Naive thymus-derived CD4-positive, alpha-beta T cell (primary cell): ENCODE results near the gene RORB. TPM values are rescaled to one million over a fixed set of nuclear protein-coding genes. Genes with fewer than 3 reads are reported as not detected.

ENCODE experiments used
- ATAC-seq: fragments of 150-1000 bp; cut with Tn5 transposase; 2 replicates; pipeline ENCODE4 v1.10.0; 2021; ENCODE audit warnings: mild to moderate bottlenecking, moderate library complexity
- CTCF ChIA-PET: fragments of 350-600 bp; sonication (Branson Sonifier 250); formaldehyde crosslinking; loops from one replicate; lab custom pipeline; 2021; ENCODE audit warnings: antibody characterized with exemption; lab: Charles Lee
- POLR2A ChIA-PET: fragments of 350-600 bp; sonication (Branson Sonifier 250); formaldehyde crosslinking; loops from one replicate; lab custom pipeline; 2021; ENCODE audit warnings: antibody characterized with exemption, inconsistent platforms; lab: Charles Lee
- DNase-seq, 9 donors: peaks; one replicate each; pipeline versions ENCODE4 v3.0.0 to v3.0.0-alpha.2; 2020 to 2022; ENCODE audit warnings: mixed read lengths in 1 of 9
- H3K27ac ChIP-seq: one replicate; pipeline ENCODE4 v1.7.0; 2013; ENCODE audit warnings: mild to moderate bottlenecking, low read depth, low read length, moderate library complexity
- H3K27me3 ChIP-seq, 2 donors: one replicate each; pipeline ENCODE4 v1.7.0; 2013; ENCODE audit warnings: low read length in 2 of 2, mild to moderate bottlenecking in 2 of 2, moderate library complexity in 2 of 2; ENCODE audit not compliant: control insufficient read depth in 2 of 2, insufficient read depth in 2 of 2
- H3K36me3 ChIP-seq, 3 experiments: 1 replicate in 2 of 3; 2 replicates in 1 of 3; pipeline ENCODE4 v1.7.0; 2013; ENCODE audit warnings: low read length in 3 of 3, mild to moderate bottlenecking in 3 of 3, moderate library complexity in 1 of 3; ENCODE audit not compliant: insufficient read depth in 3 of 3, control insufficient read depth in 2 of 3
- H3K4me1 ChIP-seq, 2 donors: one replicate each; pipeline ENCODE4 v1.7.0; 2013; ENCODE audit warnings: low read length in 2 of 2, mild to moderate bottlenecking in 2 of 2, moderate library complexity in 1 of 2; ENCODE audit not compliant: control insufficient read depth in 2 of 2, insufficient read depth in 2 of 2
- H3K4me3 ChIP-seq: 2 replicates; pipeline ENCODE4 v1.7.0; 2013; ENCODE audit warnings: mild to moderate bottlenecking, low read length
- H3K9me3 ChIP-seq, 3 experiments: 1 replicate in 2 of 3; 2 replicates in 1 of 3; pipeline ENCODE4 v1.7.0; 2013; ENCODE audit warnings: low read length in 3 of 3; ENCODE audit not compliant: control insufficient read depth in 2 of 3
- H3K27ac Mint-ChIP-seq, 9 donors: one replicate each; pipeline ENCODE4 v1.8.0; 2020 to 2022; ENCODE audit warnings: mixed read lengths in 9 of 9, mild to moderate bottlenecking in 8 of 9, moderate library complexity in 5 of 9, inconsistent platforms in 2 of 9
- H3K27me3 Mint-ChIP-seq, 5 donors: one replicate each; pipeline ENCODE4 v1.8.0; 2021 to 2022; ENCODE audit warnings: mixed read lengths in 5 of 5, mild to moderate bottlenecking in 1 of 5
- H3K36me3 Mint-ChIP-seq, 5 donors: one replicate each; pipeline ENCODE4 v1.8.0; 2020 to 2022; ENCODE audit warnings: mixed read lengths in 5 of 5, mild to moderate bottlenecking in 3 of 5, inconsistent platforms in 1 of 5
- H3K4me1 Mint-ChIP-seq, 7 donors: one replicate each; pipeline ENCODE4 v1.8.0; 2020 to 2022; ENCODE audit warnings: mixed read lengths in 7 of 7, mild to moderate bottlenecking in 3 of 7, inconsistent platforms in 1 of 7
- H3K4me3 Mint-ChIP-seq, 10 donors: one replicate each; pipeline ENCODE4 v1.8.0; 2020 to 2022; ENCODE audit warnings: mild to moderate bottlenecking in 10 of 10, mixed read lengths in 10 of 10, moderate library complexity in 6 of 10, inconsistent platforms in 2 of 10
- H3K9me3 Mint-ChIP-seq, 11 donors: one replicate each; pipeline ENCODE4 v1.8.0; 2020 to 2022; ENCODE audit warnings: mixed read lengths in 11 of 11, mild to moderate bottlenecking in 4 of 11, inconsistent platforms in 1 of 11, moderate library complexity in 1 of 11
- intact Hi-C, 2 donors: fragments of 100-400 bp; cut with micrococcal nuclease; formaldehyde crosslinking; loops; one replicate each; pipeline ENCODE4 v1.15.1; 2023
- polyA plus RNA-seq, 2 donors: library from polyadenylated mRNA; unstranded; fragments of 300-500 nt; fragmentation: Illumina TruSeq; gene quantifications; one replicate each; pipeline ENCODE4 v1.2.3, GENCODE V29; 2021
- total RNA-seq, 6 experiments: library from RNA in 5 of 6; stranded (reverse) in 5 of 6; gene quantifications; 1 replicate in 5 of 6; 2 replicates in 1 of 6; pipeline ENCODE4 v1.2.3 and lab custom pipeline; 2021 to 2026

RORB gene
- total and polyA plus RNA-seq, 7 experiments from 2014 or later, result 0.12 TPM; not detected in 6

DNA sequence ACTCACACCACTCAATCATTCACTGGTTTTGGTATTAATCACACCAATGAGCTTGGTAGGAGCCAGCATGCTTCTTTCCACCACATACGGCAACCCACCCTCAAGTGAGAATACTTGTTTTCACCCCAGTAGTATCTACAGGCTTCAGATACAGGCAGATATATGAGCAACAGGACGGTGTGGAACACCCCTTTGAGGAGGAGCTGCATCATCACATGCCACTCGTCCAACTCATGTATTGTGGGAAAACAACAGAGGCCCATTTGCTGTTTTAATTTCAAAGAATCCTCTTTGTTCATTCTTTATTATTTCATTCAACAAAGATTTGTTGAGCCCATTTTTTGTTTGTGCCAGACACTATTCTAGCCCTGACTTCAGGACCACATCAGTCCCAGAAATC is 46.0 kb downstream of the RORB start:
- H3K27ac ChIP-seq, result no peak overlapping the region
- Mint-ChIP-seq H3K27me3 (peaks cover 0 to 5% (median 0%) of the 10 kb centered on the region in 5 donors), H3K27ac (no peak overlapping the region), H3K4me1 (no peaks in the 10 kb centered on the region), H3K9me3 (peaks cover 0 to 9% (median 0%) of the 10 kb centered on the region in 11 donors), H3K36me3 (no peaks in the 10 kb centered on the region), H3K4me3 (no peak overlapping the region)
- intact Hi-C loops, result no loop called here
- H3K4me3 ChIP-seq, result no peak overlapping the region
- ChIA-PET POLR2A (no interaction called here), CTCF (no interaction called here)
- H3K27me3 ChIP-seq, result no peaks in the 10 kb centered on the region
- no peaks in the 10 kb centered on the region for H3K36me3 ChIP-seq
- no peaks in the 10 kb centered on the region for H3K9me3 ChIP-seq
- H3K4me1 ChIP-seq, result no peaks in the 10 kb centered on the region
- DNase-seq (no peak), ATAC-seq (no peak)

DNA sequence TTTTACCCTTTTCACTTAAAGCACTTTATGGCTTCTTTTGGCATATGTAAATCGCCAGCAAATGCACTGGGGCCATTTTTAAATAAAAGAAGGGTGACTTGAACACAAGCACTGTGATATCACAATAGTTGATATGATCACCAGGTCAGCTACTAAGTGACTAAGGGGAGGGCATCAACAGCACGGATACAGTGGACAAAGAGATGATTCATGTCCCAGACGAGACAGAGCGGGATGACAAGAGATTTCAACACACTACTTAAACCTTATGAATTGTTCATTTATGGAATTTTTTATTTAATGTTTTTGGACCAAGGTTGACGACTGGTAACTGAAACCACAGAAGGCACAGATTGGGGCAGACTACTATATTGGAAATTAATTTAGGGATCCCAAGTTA is 54.1 kb downstream of the RORB start:
- POLR2A ChIA-PET, result no interaction called here
- CTCF ChIA-PET, result no interaction called here

DNA sequence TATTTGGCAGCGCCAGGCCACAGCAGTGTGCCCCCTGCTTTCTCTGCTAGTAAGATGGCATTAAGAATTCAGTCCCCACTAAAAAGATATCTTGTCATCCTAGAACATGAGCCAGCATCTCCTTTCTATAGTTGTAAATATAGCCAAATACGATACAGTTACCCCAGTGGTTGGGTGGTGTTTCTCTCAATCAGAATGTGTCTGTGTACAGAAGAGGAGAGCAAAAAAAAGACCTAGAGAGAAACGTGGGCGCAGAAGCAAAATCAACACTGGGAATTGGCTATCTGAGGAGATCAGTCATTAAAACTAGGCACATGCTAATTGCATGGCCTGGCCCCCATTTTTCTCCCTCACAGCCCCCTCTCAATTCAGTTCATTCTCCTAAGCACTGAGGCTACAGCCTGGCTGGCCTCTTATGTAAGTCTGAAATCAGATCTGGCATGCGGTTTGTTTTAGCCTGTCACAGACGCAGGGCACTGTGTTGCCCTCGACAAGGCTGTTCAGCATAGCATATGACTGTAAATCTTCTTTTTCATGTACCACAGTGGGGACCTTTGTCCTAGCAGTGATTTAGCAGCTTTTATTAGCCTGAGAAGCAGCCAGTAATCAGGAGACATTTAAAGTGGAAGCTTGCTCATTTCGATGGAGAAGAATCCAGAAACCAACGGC is 57.8 kb downstream of the RORB start:
- H3K4me3 ChIP-seq, result no peak overlapping the region
- H3K36me3 ChIP-seq, result no peaks in the 10 kb centered on the region
- Mint-ChIP-seq H3K36me3 (no peaks in the 10 kb centered on the region), H3K4me3 (no peak overlapping the region), H3K27me3 (peaks cover 0 to 3% (median 0%) of the 10 kb centered on the region in 5 donors), H3K9me3 (peaks cover 0 to 5% (median 0%) of the 10 kb centered on the region in 11 donors), H3K27ac (no peak overlapping the region), H3K4me1 (peaks cover 0 to 3% (median 0%) of the 10 kb centered on the region in 7 donors)
- no peaks in the 10 kb centered on the region for H3K27me3 ChIP-seq
- POLR2A ChIA-PET, result no interaction called here
- CTCF ChIA-PET, result no interaction called here
- ATAC-seq (no peak), DNase-seq (no peak)
- no peaks in the 10 kb centered on the region for H3K9me3 ChIP-seq
- intact Hi-C loops, result no loop called here
- no peaks in the 10 kb centered on the region for H3K4me1 ChIP-seq
- no peak overlapping the region for H3K27ac ChIP-seq

More for the DNA sequence above, 54.1 kb downstream of the RORB start:
- Histone ChIP-seq H3K36me3 (no peaks in the 10 kb centered on the region), H3K27me3 (no peaks in the 10 kb centered on the region), H3K4me1 (no peaks in the 10 kb centered on the region), H3K9me3 (no peaks in the 10 kb centered on the region), H3K27ac (no peak overlapping the region), H3K4me3 (no peak overlapping the region)
- Mint-ChIP-seq H3K4me3 (no peak overlapping the region), H3K27me3 (peaks cover 0 to 3% (median 0%) of the 10 kb centered on the region in 5 donors), H3K36me3 (no peaks in the 10 kb centered on the region), H3K9me3 (peaks cover 0 to 8% (median 2%) of the 10 kb centered on the region in 11 donors), H3K4me1 (peaks cover 0 to 2% (median 0%) of the 10 kb centered on the region in 7 donors), H3K27ac (no peak overlapping the region)
- DNase-seq (no peak), ATAC-seq (no peak)
- intact Hi-C loops, result no loop called here

DNA sequence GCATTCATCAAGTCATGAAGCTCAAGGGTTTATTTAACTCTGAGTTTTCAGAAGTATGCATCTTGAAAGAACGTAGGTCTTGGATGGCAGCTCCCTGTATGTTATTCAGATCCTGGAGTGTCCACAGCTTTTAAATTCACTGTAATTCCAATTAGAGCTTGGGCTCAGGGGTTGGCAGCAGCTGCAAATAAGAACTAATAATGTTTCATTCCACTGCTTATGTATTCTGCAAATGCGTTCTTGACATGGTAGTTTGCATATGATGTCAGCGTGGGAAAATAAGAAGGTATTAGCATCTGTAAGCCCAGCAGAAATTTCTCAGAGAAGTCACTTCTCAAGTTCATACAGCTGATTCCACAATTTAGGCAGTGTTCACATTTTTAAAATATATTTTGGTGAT is 58.4 kb downstream of the RORB start:
- CTCF ChIA-PET, result no interaction called here

DNA sequence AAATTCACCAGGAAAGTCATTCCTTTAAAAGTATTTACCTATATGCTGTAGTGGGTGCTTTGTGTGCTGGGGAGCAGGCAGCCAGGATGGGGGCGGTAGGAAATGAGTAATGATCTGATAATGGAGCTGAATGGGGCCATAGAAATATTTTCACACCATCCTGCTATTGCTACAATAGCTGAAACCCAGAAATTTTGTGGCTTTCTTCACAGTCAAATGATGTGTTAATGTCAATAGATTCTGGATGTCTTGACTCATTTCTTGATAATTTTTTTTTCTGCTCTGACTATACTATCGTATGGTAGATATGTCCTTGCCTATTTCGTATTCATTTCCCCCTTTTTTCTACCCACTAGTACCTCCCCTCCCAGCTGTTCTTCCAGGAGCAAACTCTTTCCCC is 59.5 kb downstream of the RORB start:
- POLR2A ChIA-PET, result no interaction called here
- no peak for ATAC-seq

More for the DNA sequence above, 58.4 kb downstream of the RORB start:
- no peaks in the 10 kb centered on the region for H3K9me3 ChIP-seq
- no peak overlapping the region for H3K27ac ChIP-seq
- ATAC-seq, result no peak
- no peak for DNase-seq
- Mint-ChIP-seq H3K9me3 (peaks cover 0 to 5% (median 0%) of the 10 kb centered on the region in 11 donors), H3K27me3 (peaks cover 0 to 3% (median 0%) of the 10 kb centered on the region in 5 donors), H3K4me1 (peaks cover 0 to 3% (median 0%) of the 10 kb centered on the region in 7 donors), H3K36me3 (no peaks in the 10 kb centered on the region), H3K4me3 (no peak overlapping the region), H3K27ac (no peak overlapping the region)
- POLR2A ChIA-PET, result no interaction called here
- no peaks in the 10 kb centered on the region for H3K4me1 ChIP-seq
- no peak overlapping the region for H3K4me3 ChIP-seq
- no peaks in the 10 kb centered on the region for H3K36me3 ChIP-seq
- H3K27me3 ChIP-seq, result no peaks in the 10 kb centered on the region
- intact Hi-C loops, result no loop called here

DNA sequence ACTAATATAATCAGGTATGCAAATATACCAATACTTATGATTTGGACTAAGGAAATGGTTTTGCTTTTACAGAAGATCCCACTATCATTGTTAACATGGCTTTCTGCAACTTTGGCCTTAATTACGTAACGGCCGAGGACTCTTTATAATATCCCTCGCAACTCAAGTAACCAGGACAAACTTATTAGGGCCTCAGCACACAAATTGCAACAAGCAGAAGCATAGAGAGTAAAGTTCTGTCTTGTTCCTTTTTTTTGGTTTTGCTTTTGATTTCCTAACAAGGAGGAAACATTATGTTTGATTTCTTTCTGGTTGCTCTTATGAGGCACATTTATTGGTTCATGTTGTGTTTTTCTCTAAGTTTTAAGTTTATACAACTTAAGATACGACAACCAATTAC is 60.4 kb downstream of the RORB start:
- ChIA-PET CTCF (no interaction called here), POLR2A (no interaction called here)
- Histone ChIP-seq H3K9me3 (no peaks in the 10 kb centered on the region), H3K4me3 (no peak overlapping the region), H3K27ac (no peak overlapping the region), H3K4me1 (no peaks in the 10 kb centered on the region), H3K27me3 (no peaks in the 10 kb centered on the region), H3K36me3 (no peaks in the 10 kb centered on the region)
- H3K27ac Mint-ChIP-seq, result no peak overlapping the region
- peaks cover 0 to 3% (median 0%) of the 10 kb centered on the region in 11 donors for H3K9me3 Mint-ChIP-seq
- peaks cover 0 to 2% (median 0%) of the 10 kb centered on the region in 7 donors for H3K4me1 Mint-ChIP-seq
- no peaks in the 10 kb centered on the region for H3K36me3 Mint-ChIP-seq
- ATAC-seq (peak; percentile 26), DNase-seq (no peak)
- intact Hi-C loops, result no loop called here
- H3K27me3 Mint-ChIP-seq, result peaks cover 0 to 3% (median 0%) of the 10 kb centered on the region in 5 donors
- H3K4me3 Mint-ChIP-seq, result no peak overlapping the region

More for the DNA sequence above, 59.5 kb downstream of the RORB start:
- Mint-ChIP-seq H3K27me3 (peaks cover 0 to 3% (median 0%) of the 10 kb centered on the region in 5 donors), H3K36me3 (no peaks in the 10 kb centered on the region), H3K4me1 (peaks cover 0 to 3% (median 0%) of the 10 kb centered on the region in 7 donors), H3K4me3 (peak overlapping the region in 1 of 10 donors; percentile 5), H3K27ac (no peak overlapping the region), H3K9me3 (peaks cover 0 to 4% (median 0%) of the 10 kb centered on the region in 11 donors)
- Histone ChIP-seq H3K27ac (no peak overlapping the region), H3K36me3 (no peaks in the 10 kb centered on the region), H3K9me3 (no peaks in the 10 kb centered on the region), H3K4me3 (no peak overlapping the region), H3K27me3 (no peaks in the 10 kb centered on the region), H3K4me1 (no peaks in the 10 kb centered on the region)
- intact Hi-C loops, result no loop called here
- no peak for DNase-seq
- CTCF ChIA-PET, result no interaction called here

DNA sequence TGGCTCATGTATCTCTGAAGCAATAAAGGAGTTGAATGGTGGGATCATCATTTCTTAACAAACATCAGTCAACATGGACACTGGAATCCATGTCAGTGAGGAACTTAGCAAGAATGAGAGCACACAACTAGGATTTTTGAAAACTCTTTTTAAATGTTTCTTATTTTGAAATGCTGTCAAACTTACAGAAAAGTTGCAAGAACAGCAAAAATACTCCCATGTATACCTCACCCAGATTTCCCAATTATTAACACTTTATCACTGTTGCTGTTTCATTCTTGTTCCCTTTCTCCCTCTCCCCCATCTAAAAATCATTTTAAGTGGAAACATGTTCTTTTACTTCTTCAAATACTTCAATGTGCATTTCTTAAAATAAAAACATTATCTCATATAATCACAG is 65.5 kb downstream of the RORB start:
- CTCF ChIA-PET, result no interaction called here
- Histone ChIP-seq H3K4me1 (no peaks in the 10 kb centered on the region), H3K36me3 (no peaks in the 10 kb centered on the region), H3K9me3 (no peaks in the 10 kb centered on the region), H3K27me3 (no peaks in the 10 kb centered on the region), H3K4me3 (no peak overlapping the region), H3K27ac (no peak overlapping the region)
- ATAC-seq, result no peak
- no peak for DNase-seq
- Mint-ChIP-seq H3K9me3 (no peaks in the 10 kb centered on the region), H3K27me3 (peaks cover 0 to 5% (median 0%) of the 10 kb centered on the region in 5 donors), H3K4me1 (peaks cover 0 to 2% (median 0%) of the 10 kb centered on the region in 7 donors), H3K4me3 (no peak overlapping the region), H3K36me3 (no peaks in the 10 kb centered on the region), H3K27ac (no peak overlapping the region)
- intact Hi-C loops, result no loop called here
- POLR2A ChIA-PET, result no interaction called here
